ENCODE data around the gene BEX3.

DNA sequence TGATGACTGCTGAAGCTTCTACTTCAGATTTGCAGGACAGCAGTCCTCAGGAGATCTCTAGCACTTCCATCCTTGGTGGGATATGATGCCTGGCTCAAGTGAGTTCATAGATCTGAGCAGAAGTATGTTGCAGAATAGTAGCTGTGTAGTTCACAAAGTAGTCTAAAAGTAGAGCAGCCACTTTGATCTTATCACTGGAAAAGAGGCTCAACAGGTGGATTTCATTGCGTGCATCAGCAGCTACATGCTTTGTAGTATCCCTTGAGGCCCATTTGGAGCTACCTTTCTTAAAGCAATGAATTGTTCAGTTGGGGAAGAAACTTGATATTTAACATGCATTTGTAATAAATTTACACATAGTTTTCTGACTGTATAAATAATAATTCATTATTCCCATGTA is 29.9 kb downstream of the BEX3 start:
- TF ChIP-seq, protein P1, sequence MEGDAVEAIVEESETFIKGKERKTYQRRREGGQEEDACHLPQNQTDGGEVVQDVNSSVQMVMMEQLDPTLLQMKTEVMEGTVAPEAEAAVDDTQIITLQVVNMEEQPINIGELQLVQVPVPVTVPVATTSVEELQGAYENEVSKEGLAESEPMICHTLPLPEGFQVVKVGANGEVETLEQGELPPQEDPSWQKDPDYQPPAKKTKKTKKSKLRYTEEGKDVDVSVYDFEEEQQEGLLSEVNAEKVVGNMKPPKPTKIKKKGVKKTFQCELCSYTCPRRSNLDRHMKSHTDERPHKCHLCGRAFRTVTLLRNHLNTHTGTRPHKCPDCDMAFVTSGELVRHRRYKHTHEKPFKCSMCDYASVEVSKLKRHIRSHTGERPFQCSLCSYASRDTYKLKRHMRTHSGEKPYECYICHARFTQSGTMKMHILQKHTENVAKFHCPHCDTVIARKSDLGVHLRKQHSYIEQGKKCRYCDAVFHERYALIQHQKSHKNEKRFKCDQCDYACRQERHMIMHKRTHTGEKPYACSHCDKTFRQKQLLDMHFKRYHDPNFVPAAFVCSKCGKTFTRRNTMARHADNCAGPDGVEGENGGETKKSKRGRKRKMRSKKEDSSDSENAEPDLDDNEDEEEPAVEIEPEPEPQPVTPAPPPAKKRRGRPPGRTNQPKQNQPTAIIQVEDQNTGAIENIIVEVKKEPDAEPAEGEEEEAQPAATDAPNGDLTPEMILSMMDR (IDR thresholded peaks at IDR 0.05; ENCODE audit: low read depth, low read length, poor library complexity, severe bottlenecking): no peak
- TF ChIP-seq EZH2phosphoT487 (IDR thresholded peaks at IDR 0.05; ENCODE audit: borderline replicate concordance, low read length): no peak
